ENCODE measurements around the gene PDHX. TPM values are rescaled to one million over a fixed set of nuclear protein-coding genes. Genes with fewer than 3 reads are reported as not detected.
A peak's percentile ranks its signal among the peaks of the same experiment; 100 is the strongest.

Gene PDHX
- polyA plus RNA-seq, 1 donor (not counting 4 experiments of a cell fraction or from before 2014, with no cell fraction given), result 28.5 TPM

DNA sequence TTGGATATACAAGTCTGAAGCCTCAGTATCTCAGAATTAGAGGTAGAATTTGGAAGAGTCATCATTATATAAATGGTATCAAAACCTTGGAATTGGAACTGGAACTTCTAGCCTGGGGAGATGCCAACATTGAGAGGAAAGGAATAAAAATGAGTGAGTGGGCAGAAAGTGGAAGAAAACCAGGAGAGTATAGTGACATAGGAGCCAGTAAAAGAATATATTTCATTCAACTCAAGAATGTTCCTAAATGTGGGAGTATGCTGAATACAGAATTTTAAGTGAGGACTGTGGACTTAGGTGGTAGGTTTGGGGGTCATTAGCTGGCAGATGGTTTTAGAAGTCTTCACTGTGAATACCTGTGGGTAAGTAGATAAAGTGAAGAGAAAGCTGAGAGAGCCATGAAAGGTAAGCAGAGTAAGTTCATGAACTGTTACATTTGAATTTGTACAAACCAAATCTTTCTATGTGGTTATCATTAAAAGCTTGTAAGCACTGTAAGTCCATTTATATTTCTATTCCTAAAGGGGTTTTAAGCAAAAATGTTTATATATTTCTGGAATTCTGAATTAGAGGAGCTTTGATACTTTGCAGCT lies 60.2 kb downstream of the PDHX start:
- Histone ChIP-seq H3K9ac (ENCODE audit: control insufficient read depth, extremely low read depth, insufficient read depth, low read length) (no peak overlapping the region), H2AFZ (ENCODE audit: control insufficient read depth, low read length) (no peak overlapping the region), H3K9me3 (ENCODE audit: control insufficient read depth, low read depth, low read length) (no peaks in the 10 kb centered on the region), H3K4me2 (ENCODE audit: control insufficient read depth, extremely low read depth, insufficient read depth, low read depth, low read length) (peak overlapping the region; percentile 56), H3K79me2 (ENCODE audit: control insufficient read depth, insufficient read depth, low read length) (peaks cover 3% of the 10 kb centered on the region), H4K20me1 (ENCODE audit: control insufficient read depth, extremely low read depth, insufficient read depth, low read length) (no peaks in the 10 kb centered on the region), H3K4me3 (ENCODE audit: control insufficient read depth in 2 of 3, extremely low read depth in 1 of 3, insufficient read depth in 2 of 3, low read depth in 1 of 3, low read length in 3 of 3) (peak overlapping the region in 1 of 3 experiments; percentile 26), H3K27me3 (ENCODE audit: control insufficient read depth, extremely low read depth, insufficient read depth, low read length) (no peaks in the 10 kb centered on the region), H3K9me1 (ENCODE audit: control insufficient read depth, extremely low read depth, insufficient read depth, low read length) (no peaks in the 10 kb centered on the region), H3K4me1 (ENCODE audit: control insufficient read depth, extremely low read depth, insufficient read depth, low read length) (peaks cover 35% of the 10 kb centered on the region), H3K36me3 (ENCODE audit: control insufficient read depth in 2 of 2, extremely low read depth in 1 of 2, insufficient read depth in 2 of 2, low read length in 2 of 2) (no peaks in the 10 kb centered on the region), H3K27ac (ENCODE audit: control insufficient read depth, insufficient read depth, low read length) (peak overlapping the region; percentile 44)
- FAIRE-seq (no peak), DNase-seq (ENCODE audit: low read depth, low spot score) (no peak)
- no peak for TF ChIP-seq EZH2 (IDR thresholded peaks at IDR 0.05; ENCODE audit: low read length)
- TF ChIP-seq, protein P1, sequence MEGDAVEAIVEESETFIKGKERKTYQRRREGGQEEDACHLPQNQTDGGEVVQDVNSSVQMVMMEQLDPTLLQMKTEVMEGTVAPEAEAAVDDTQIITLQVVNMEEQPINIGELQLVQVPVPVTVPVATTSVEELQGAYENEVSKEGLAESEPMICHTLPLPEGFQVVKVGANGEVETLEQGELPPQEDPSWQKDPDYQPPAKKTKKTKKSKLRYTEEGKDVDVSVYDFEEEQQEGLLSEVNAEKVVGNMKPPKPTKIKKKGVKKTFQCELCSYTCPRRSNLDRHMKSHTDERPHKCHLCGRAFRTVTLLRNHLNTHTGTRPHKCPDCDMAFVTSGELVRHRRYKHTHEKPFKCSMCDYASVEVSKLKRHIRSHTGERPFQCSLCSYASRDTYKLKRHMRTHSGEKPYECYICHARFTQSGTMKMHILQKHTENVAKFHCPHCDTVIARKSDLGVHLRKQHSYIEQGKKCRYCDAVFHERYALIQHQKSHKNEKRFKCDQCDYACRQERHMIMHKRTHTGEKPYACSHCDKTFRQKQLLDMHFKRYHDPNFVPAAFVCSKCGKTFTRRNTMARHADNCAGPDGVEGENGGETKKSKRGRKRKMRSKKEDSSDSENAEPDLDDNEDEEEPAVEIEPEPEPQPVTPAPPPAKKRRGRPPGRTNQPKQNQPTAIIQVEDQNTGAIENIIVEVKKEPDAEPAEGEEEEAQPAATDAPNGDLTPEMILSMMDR (optimal IDR thresholded peaks at IDR 0.05 in 1 of 3, IDR thresholded peaks at IDR 0.05 in 1 of 3, conservative IDR thresholded peaks at IDR 0.05 in 1 of 3; ENCODE audit: extremely low read depth in 1 of 3, insufficient read depth in 2 of 3, low read length in 3 of 3), result no peak
- dilution Hi-C loops (cut with MboI; ENCODE audit: extremely low pct_ligation_motif_present, low sequenced_read_pairs), result no loop called here

DNA sequence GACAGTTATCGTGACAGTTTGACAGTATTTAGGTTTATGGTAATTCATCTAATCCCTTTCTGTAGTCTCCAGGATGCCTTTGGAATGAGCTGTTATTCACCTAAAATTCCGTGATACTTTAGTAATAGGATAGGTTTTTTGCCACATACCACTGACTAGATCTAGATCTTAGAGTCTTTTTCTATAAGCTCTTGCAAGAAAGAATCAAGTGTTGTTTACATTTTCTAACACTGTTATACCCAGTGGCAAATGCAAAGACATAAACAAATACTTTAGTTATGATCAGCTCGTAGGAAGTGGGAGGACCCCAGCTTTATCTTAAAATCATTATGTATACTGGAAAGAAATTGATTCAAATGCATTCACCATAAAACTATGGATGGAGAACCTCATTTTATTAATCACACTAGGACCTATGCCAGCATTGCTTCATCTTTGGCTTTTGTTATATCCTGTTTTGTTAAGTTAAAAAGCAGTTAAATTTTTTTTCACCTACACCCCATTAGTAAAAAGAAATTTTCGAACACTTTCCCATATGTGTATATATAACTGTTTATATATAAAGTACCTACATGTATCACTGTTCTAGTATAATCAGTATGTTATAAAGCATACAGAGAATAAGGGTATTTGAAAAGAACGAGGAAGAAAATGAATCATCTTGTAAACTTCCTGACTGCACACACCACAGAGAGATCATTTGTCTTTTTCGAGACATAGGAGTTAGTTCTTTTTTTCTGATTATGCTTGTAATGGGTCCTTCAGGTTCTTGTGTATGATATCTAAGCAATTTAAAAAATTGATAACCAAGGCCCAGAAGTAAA lies 60.9 kb downstream of the PDHX start:
- FAIRE-seq (peak; percentile 62), DNase-seq (ENCODE audit: low read depth, low spot score) (peak; percentile 36)
- Histone ChIP-seq H4K20me1 (ENCODE audit: control insufficient read depth, extremely low read depth, insufficient read depth, low read length) (no peaks in the 10 kb centered on the region), H3K9me1 (ENCODE audit: control insufficient read depth, extremely low read depth, insufficient read depth, low read length) (no peaks in the 10 kb centered on the region), H3K9ac (ENCODE audit: control insufficient read depth, extremely low read depth, insufficient read depth, low read length) (no peak overlapping the region), H3K36me3 (ENCODE audit: control insufficient read depth in 2 of 2, extremely low read depth in 1 of 2, insufficient read depth in 2 of 2, low read length in 2 of 2) (no peaks in the 10 kb centered on the region), H3K27ac (ENCODE audit: control insufficient read depth, insufficient read depth, low read length) (peak overlapping the region; percentile 30), H2AFZ (ENCODE audit: control insufficient read depth, low read length) (no peak overlapping the region), H3K4me3 (ENCODE audit: control insufficient read depth in 2 of 3, extremely low read depth in 1 of 3, insufficient read depth in 2 of 3, low read depth in 1 of 3, low read length in 3 of 3) (peak overlapping the region in 2 of 3 experiments; percentile 3 to 26), H3K9me3 (ENCODE audit: control insufficient read depth, low read depth, low read length) (no peaks in the 10 kb centered on the region), H3K4me1 (ENCODE audit: control insufficient read depth, extremely low read depth, insufficient read depth, low read length) (peaks cover 35% of the 10 kb centered on the region), H3K4me2 (ENCODE audit: control insufficient read depth, extremely low read depth, insufficient read depth, low read depth, low read length) (peak overlapping the region; percentile 56), H3K27me3 (ENCODE audit: control insufficient read depth, extremely low read depth, insufficient read depth, low read length) (no peaks in the 10 kb centered on the region), H3K79me2 (ENCODE audit: control insufficient read depth, insufficient read depth, low read length) (peaks cover 3% of the 10 kb centered on the region)
- TF ChIP-seq, protein P1 (optimal IDR thresholded peaks at IDR 0.05 in 1 of 3, IDR thresholded peaks at IDR 0.05 in 1 of 3, conservative IDR thresholded peaks at IDR 0.05 in 1 of 3; ENCODE audit: extremely low read depth in 1 of 3, insufficient read depth in 2 of 3, low read length in 3 of 3), result no peak
- no peak for TF ChIP-seq EZH2 (IDR thresholded peaks at IDR 0.05; ENCODE audit: low read length)
- dilution Hi-C loops (cut with MboI; ENCODE audit: extremely low pct_ligation_motif_present, low sequenced_read_pairs), result no loop called here

Data from keratinocyte (primary cell).